Activated CD4-positive, alpha-beta T cell treated with anti-CD3 and anti-CD28 coated beads for 36 hours (primary cell): ENCODE results near the gene KDM7A. TPM values are rescaled to one million over a fixed set of nuclear protein-coding genes. Genes with fewer than 3 reads are reported as not detected.
A peak's percentile ranks its signal among the peaks of the same experiment; 100 is the strongest.

Experiments
- ATAC-seq: fragments of 200-7000 bp; cut with Tn5 transposase; one replicate; pipeline ENCODE4 v1.10.0; 2021; ENCODE audit warnings: mild to moderate bottlenecking, moderate library complexity
- CTCF ChIA-PET: fragments of 350-600 bp; sonication (Branson Sonifier 250); formaldehyde crosslinking; loops from one replicate; lab custom pipeline; 2021; ENCODE audit warnings: antibody characterized with exemption; lab: Charles Lee
- POLR2A ChIA-PET: fragments of 350-600 bp; sonication (Branson Sonifier 250); formaldehyde crosslinking; loops from one replicate; lab custom pipeline; 2021; ENCODE audit warnings: antibody characterized with exemption, inconsistent platforms; lab: Charles Lee
- DNase-seq: peaks from one replicate; pipeline ENCODE4 v3.0.0-alpha.2; 2020
- H3K27ac Mint-ChIP-seq: one replicate; pipeline ENCODE4 v1.8.0; 2021; ENCODE audit warnings: mixed read lengths
- H3K27me3 Mint-ChIP-seq: one replicate; pipeline ENCODE4 v1.8.0; 2021; ENCODE audit warnings: mixed read lengths
- H3K36me3 Mint-ChIP-seq: one replicate; pipeline ENCODE4 v1.8.0; 2021; ENCODE audit warnings: low read depth, mixed read lengths
- H3K4me1 Mint-ChIP-seq: one replicate; pipeline ENCODE4 v1.8.0; 2021; ENCODE audit warnings: mixed read lengths
- H3K4me3 Mint-ChIP-seq: one replicate; pipeline ENCODE4 v1.8.0; 2021; ENCODE audit warnings: mild to moderate bottlenecking, moderate library complexity, mixed read lengths
- H3K9me3 Mint-ChIP-seq: one replicate; pipeline ENCODE4 v1.8.0; 2021; ENCODE audit warnings: low read depth, mixed read lengths
- intact Hi-C, 2 experiments: fragments of 100-400 bp; cut with DNase I in 1 of 2; cut with micrococcal nuclease in 1 of 2; formaldehyde crosslinking; loops; one replicate each; pipeline versions ENCODE4 v1.14.2 to v1.15.1; 2022 to 2024; cut with DNase I, micrococcal nuclease
- total RNA-seq, 2 experiments: library from RNA; stranded (reverse); gene quantifications; one replicate each; pipeline ENCODE4 v1.2.3, GENCODE V29; 2021

The KDM7A gene
- 10 to 100 TPM; 17.9 to 28.7 TPM for total RNA-seq

GRCh38 chr7:140176811-140177702 lies at the start of gene KDM7A:
TSS of gene KDM7A (minus strand) at chr7:140176983. CDS start at chr7:140176937, 46 bp downstream.
- intact Hi-C loops = loop anchor here (1.0 to 10.0 kb wide), 16 partner anchors 30 to 1375 kb away; partner anchors contain the start of genes FMC1 (in 2 of the 2), MRPS33 (in 2 of the 2), ADCK2 (in 1 of the 2) and AGK (in 1 of the 2)
- POLR2A ChIA-PET = interaction anchor here (0.6 to 2.5 kb wide), 13 partner anchors 13 to 398 kb away, joined by 3 to 10 read pairs (median 4); partner anchors contain the start of gene PARP12
- DNase-seq = peak; percentile 96
- peak within 1 kb of the TSS; percentile 95 for H3K27ac Mint-ChIP-seq
- H3K4me3 Mint-ChIP-seq = peak within 1 kb of the TSS; percentile 96
- H3K27me3 Mint-ChIP-seq = peaks cover 5% of the 10 kb centered on the region
- H3K4me1 Mint-ChIP-seq = peaks cover 37% of the 10 kb centered on the region
- CTCF ChIA-PET = interaction anchor here (0.5 to 2.2 kb wide), 13 partner anchors 9 to 567 kb away, joined by 3 to 13 read pairs (median 4); no protein-coding TSS in a partner anchor
- H3K9me3 Mint-ChIP-seq = peaks cover 9% of the 10 kb centered on the region
- ATAC-seq = peak; percentile 83
- peaks cover 16% of the 10 kb centered on the region for H3K36me3 Mint-ChIP-seq

GRCh38 chr7:140225562-140226249 lies 48.9 kb upstream of the KDM7A start:
- Mint-ChIP-seq H3K4me1 (peaks cover 54% of the 10 kb centered on the region), H3K4me3 (peak overlapping the region; percentile 28), H3K27me3 (no peaks in the 10 kb centered on the region), H3K36me3 (no peaks in the 10 kb centered on the region), H3K27ac (peak overlapping the region; percentile 78), H3K9me3 (no peaks in the 10 kb centered on the region)
- intact Hi-C loops = loop anchor here in 1 of 2 experiments (5.0 kb wide), 1 partner anchor 543 kb away; no protein-coding TSS in a partner anchor
- DNase-seq = peak; percentile 35
- POLR2A ChIA-PET = interaction anchor here (0.6 to 0.7 kb wide), 2 partner anchors 60 to 574 kb away, joined by 4 read pairs; no protein-coding TSS in a partner anchor
- CTCF ChIA-PET = interaction anchor here (1.0 kb wide), 1 partner anchor 14 kb away, joined by 3 read pairs; no protein-coding TSS in a partner anchor
- ATAC-seq = peak; percentile 15

DNA sequence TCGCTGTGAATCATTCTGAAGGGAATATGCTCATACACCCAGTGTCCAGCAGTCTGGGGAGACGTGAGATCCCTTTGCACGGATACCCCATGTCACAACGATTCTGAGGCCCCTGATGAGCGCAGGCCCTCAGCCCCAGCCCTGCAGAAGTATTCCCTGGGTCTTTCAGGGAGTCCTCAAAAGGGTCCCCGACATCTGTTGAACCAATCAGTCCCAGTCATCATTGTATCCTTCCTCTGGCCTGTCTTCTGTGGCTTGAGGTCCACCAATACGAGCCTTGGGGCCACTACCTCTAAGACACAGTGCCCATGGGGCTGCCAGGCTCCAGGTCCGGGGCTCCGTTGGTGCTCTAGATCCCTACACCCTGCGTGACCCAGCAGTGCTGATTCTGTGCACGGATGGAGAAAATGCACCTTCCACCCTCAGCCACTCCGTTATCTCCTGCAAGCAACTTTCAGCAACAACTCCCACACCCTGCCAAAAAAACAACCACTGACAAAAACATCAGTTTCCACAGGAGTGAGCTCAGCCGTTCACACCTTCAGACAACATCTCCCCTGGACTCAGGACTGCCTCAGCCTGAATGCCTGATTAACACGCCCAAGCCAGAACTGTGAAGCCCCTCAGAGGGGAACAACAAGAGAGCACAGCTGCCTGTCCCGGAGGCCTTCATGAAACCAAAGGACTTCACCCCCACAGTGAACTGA lies 46.9 kb upstream of the KDM7A start:
- POLR2A ChIA-PET = interaction anchor here (0.6 kb wide), 1 partner anchor 9 kb away, joined by 5 read pairs; no protein-coding TSS in a partner anchor
- Mint-ChIP-seq H3K36me3 (no peaks in the 10 kb centered on the region), H3K9me3 (no peaks in the 10 kb centered on the region), H3K27ac (peak overlapping the region; percentile 88), H3K4me1 (peaks cover 44% of the 10 kb centered on the region), H3K27me3 (no peaks in the 10 kb centered on the region), H3K4me3 (peak overlapping the region; percentile 35)
- ATAC-seq (peak; percentile 70), DNase-seq (peak; percentile 54)
- CTCF ChIA-PET = interaction anchor here (0.6 kb wide), 1 partner anchor 11 kb away, joined by 3 read pairs; no protein-coding TSS in a partner anchor
- intact Hi-C loops = loop anchor here in 1 of 2 experiments (1.0 kb wide), 1 partner anchor 11 kb away; no protein-coding TSS in a partner anchor

GRCh38 chr7:140222814-140223213 lies 46.0 kb upstream of the KDM7A start:
- Mint-ChIP-seq H3K4me3 (no peak overlapping the region), H3K4me1 (peaks cover 38% of the 10 kb centered on the region), H3K27ac (no peak overlapping the region), H3K9me3 (peaks cover 2% of the 10 kb centered on the region), H3K27me3 (no peaks in the 10 kb centered on the region), H3K36me3 (no peaks in the 10 kb centered on the region)
- ChIA-PET POLR2A (no interaction called here), CTCF (no interaction called here)
- ATAC-seq = no peak
- intact Hi-C loops = loop anchor here in 1 of 2 experiments (1.0 kb wide), 1 partner anchor 11 kb away; no protein-coding TSS in a partner anchor
- DNase-seq = no peak

DNA sequence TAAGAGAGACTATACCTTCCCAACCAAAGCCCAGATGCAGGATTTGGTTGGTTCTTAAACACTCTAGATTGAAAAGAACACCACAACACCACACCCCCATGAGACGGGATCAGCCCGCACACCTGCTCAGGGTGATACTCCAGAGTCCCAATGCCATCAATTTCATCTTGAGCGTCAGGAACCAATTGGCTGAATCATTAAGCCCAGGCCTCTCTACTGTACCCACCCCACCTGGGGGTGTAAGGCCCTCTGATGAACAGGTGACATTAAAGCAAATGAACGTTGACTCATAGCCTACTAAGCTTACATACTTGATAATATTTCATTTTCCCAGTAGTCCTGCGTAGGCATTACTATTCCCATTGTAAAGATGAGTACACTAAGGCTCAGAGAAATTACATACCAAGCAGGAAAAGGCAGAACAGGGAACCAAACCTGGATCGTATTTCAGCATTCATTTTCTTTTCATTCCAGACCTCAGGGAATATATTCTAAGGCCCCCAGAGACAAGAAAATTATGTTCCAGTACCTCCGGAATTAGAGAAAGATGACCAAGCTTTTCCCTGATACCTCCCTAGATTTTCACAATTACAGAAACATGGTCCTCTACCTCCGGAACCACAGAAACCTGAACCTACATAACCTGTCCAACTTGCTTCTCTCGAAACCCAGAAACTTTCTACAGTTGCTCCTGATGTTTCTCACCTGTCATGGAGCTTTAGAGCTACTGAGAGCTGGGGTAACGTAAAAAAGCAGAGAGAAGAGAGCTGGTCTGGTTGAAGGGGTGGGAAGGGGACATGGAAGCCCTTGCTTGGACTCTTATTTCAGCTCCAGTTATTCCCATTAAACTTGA lies 43.1 kb upstream of the KDM7A start:
- intact Hi-C loops = no loop called here
- peaks cover 27% of the 10 kb centered on the region for H3K4me1 Mint-ChIP-seq
- peaks cover 2% of the 10 kb centered on the region for H3K27me3 Mint-ChIP-seq
- DNase-seq = no peak
- no peak for ATAC-seq
- no peak overlapping the region for H3K27ac Mint-ChIP-seq
- no peak overlapping the region for H3K4me3 Mint-ChIP-seq
- H3K9me3 Mint-ChIP-seq = peaks cover 5% of the 10 kb centered on the region
- no peaks in the 10 kb centered on the region for H3K36me3 Mint-ChIP-seq
- ChIA-PET POLR2A (interaction anchor here (0.6 kb wide), 1 partner anchor 10 kb away, joined by 3 read pairs; no protein-coding TSS in a partner anchor), CTCF (interaction anchor here (0.8 kb wide), 1 partner anchor 9 kb away, joined by 3 read pairs; no protein-coding TSS in a partner anchor)

DNA sequence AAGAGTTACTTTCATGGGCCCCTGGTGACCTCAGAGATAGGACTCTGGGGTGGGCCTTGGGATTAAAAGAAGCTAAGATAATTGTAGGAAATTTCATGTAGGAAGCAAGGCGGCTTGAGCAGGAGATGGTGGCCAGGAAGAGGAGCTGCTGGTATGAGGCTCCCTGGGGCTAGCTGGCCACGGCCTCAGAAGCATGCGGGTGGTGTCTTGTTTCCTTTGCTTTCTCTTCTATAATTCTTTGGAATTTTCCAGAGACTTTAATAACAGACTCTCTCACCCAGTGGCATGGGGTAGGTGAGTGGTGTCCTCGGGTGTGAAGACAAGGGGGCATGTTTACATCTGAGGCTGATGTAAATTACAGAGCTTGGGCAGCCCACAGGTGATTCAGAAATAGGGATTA lies 41.9 kb upstream of the KDM7A start:
- H3K36me3 Mint-ChIP-seq = no peaks in the 10 kb centered on the region
- no peak for ATAC-seq
- ChIA-PET CTCF (no interaction called here), POLR2A (no interaction called here)
- peaks cover 29% of the 10 kb centered on the region for H3K4me1 Mint-ChIP-seq
- H3K9me3 Mint-ChIP-seq = peaks cover 5% of the 10 kb centered on the region
- no peak overlapping the region for H3K27ac Mint-ChIP-seq
- intact Hi-C loops = no loop called here
- DNase-seq = no peak
- H3K27me3 Mint-ChIP-seq = peaks cover 2% of the 10 kb centered on the region
- no peak overlapping the region for H3K4me3 Mint-ChIP-seq

DNA sequence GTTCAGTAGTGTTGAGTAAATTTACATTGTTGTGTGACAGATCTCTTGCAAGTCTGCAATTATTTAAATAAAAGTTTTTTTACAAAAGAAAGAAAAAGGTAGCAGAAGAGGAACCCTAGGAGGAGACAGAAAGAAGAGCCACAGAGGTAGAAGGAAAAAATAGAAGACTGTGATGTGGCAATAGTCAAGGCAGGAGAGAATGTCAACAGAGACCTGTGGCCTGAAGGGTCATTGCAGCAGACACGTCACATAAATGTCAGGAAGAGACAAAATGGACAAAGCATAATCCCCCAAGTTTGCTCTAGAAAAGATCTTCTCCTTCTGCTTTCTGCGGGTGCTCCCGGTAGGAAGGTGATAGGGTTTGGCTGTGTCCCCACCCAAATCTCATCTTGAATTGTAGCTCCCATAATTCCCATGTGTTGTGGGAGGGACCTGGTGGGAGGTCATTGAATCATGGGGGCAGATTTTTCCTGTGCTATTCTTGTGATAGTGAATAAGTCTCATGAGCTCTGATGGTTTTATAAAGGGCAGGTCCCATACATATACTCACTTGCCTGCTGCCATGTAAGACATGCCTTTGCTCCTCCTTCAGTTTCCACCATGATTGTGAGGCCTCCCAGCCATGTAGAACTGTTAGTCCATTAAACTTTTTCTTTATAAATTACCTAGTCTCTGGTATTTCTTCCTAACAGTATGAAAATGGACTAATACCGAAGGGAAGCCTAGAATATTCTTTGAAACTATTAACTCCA lies 41.1 kb upstream of the KDM7A start:
- Mint-ChIP-seq H3K4me1 (peaks cover 27% of the 10 kb centered on the region), H3K4me3 (no peak overlapping the region), H3K27ac (no peak overlapping the region), H3K36me3 (no peaks in the 10 kb centered on the region), H3K27me3 (peaks cover 2% of the 10 kb centered on the region), H3K9me3 (peaks cover 5% of the 10 kb centered on the region)
- POLR2A ChIA-PET = no interaction called here
- no peak for ATAC-seq
- intact Hi-C loops = no loop called here
- no peak for DNase-seq
- CTCF ChIA-PET = no interaction called here

- ATAC-seq (no peak), DNase-seq (no peak)
- peak overlapping the region; percentile 55 for H3K27ac Mint-ChIP-seq
- ChIA-PET POLR2A (interaction anchor here (1.5 kb wide), 1 partner anchor 14 kb away, joined by 3 read pairs; no protein-coding TSS in a partner anchor), CTCF (interaction anchor here (1.0 to 1.4 kb wide), 3 partner anchors 12 to 19 kb away, joined by 3 read pairs; no protein-coding TSS in a partner anchor)
- peaks cover 46% of the 10 kb centered on the region for H3K4me1 Mint-ChIP-seq
- H3K4me3 Mint-ChIP-seq = no peak overlapping the region
- peaks cover 2% of the 10 kb centered on the region for H3K27me3 Mint-ChIP-seq
- H3K9me3 Mint-ChIP-seq = peaks cover 5% of the 10 kb centered on the region
- intact Hi-C loops = no loop called here
- H3K36me3 Mint-ChIP-seq = no peaks in the 10 kb centered on the region
Measured at GRCh38 chr7:140215281-140215680, 38.5 kb upstream of the KDM7A start.

- intact Hi-C loops = loop anchor here (5.0 kb wide), 2 partner anchors 37 to 442 kb away; partner anchors contain the start of gene KDM7A (in 1 of the 2)
- DNase-seq = peak; percentile 49
- H3K36me3 Mint-ChIP-seq = no peaks in the 10 kb centered on the region
- H3K4me1 Mint-ChIP-seq = peaks cover 55% of the 10 kb centered on the region
- peak overlapping the region; percentile 85 for H3K27ac Mint-ChIP-seq
- ATAC-seq = peak; percentile 20
- H3K4me3 Mint-ChIP-seq = peak overlapping the region; percentile 1
- POLR2A ChIA-PET = interaction anchor here (1.2 to 1.5 kb wide), 2 partner anchors 15 to 39 kb away, joined by 3 read pairs; no protein-coding TSS in a partner anchor
- CTCF ChIA-PET = interaction anchor here (1.4 to 1.6 kb wide), 2 partner anchors 13 to 36 kb away, joined by 3 to 5 read pairs; no protein-coding TSS in a partner anchor
- H3K27me3 Mint-ChIP-seq = peaks cover 2% of the 10 kb centered on the region
- peaks cover 5% of the 10 kb centered on the region for H3K9me3 Mint-ChIP-seq
Measured at GRCh38 chr7:140214075-140214684, 37.4 kb upstream of the KDM7A start.
